NCI-H2196 treated with DMSO at 0.1 percent for 48 hours (cell line): Measurements from ENCODE around the gene PIGM.

Experiments used
- DNase-seq: peaks from one replicate; lab custom pipeline; 2025; ENCODE audit not compliant: unreplicated experiment; lab: John Stamatoyannopoulos, UW

Gene PIGM

GRCh38 chr1:160031365-160032164, at the start of gene PIGM:
Gene PIGM (minus strand): TSS chr1:160031990. CDS start chr1:160031739, 251 bp downstream.
- DNase-seq: peak; percentile 95

GRCh38 chr1:160081261-160081936, 49.6 kb upstream of the PIGM start, which contains the start of gene KCNJ9:
Gene KCNJ9 (plus strand): TSS chr1:160081538. CDS start chr1:160084031, 2,493 bp downstream.
- DNase-seq: no peak

GRCh38 chr1:160080381-160081100, 48.8 kb upstream of the PIGM start:
- DNase-seq: no peak

GRCh38 chr1:160079448-160079847, 47.7 kb upstream of the PIGM start:
- DNase-seq: no peak

DNA sequence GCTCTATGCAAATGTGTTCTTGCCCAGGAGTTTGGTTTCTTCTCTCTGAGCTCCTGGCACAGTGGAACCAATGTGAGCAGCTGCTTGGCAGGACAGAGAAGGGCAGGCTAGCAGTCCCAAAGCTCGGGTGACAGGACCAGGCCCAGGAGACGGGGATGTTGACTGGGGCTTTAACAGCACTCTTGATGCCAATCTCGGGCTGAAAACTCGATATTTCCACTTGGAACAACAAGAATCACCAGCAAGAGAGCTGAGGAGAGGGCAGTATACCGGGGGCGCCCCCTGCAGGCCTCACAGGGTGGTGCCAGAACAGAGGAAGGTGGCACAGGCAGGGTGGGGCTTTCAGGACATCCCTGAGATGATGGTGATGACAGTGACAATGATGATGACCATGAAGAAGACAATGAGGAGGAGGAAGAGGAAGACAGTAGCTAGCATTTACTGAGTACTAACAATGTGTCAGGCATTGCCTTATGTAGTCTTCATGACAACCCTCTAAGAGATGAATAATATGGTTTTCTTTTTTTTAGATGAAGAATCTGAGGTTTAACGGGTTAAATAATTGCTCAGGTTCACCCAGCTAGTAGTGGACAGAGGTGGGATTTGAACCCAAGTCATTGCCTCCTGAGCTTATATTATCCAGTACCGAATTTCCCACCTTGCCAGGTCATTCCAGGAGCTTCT, 46.9 kb upstream of the PIGM start:
- DNase-seq: no peak

- no peak for DNase-seq
Observed at GRCh38 chr1:160077486-160077885, 45.7 kb upstream of the PIGM start.

- DNase-seq: no peak
Observed at GRCh38 chr1:160076295-160076694, 44.5 kb upstream of the PIGM start.

GRCh38 chr1:160075836-160076235, 44.0 kb upstream of the PIGM start:
- no peak for DNase-seq

DNA sequence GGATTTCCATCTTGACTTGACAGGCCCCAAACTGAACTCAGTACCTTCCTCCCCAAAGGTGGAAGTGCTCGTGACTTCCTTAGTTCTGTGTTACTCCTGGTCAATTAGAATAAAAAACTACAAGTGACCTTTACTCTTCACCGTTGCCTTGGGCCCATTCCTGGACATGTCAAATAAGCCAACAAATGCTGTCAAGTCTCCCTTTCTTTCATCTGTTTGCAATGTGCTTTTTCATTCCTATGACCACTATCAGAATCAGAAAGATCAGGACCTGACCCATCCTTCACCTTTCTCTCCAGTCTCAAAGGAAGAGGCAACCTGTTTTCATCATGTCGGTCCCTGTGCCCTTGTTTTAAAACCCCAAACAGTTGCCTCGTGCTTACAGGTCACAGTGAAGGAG, 43.1 kb upstream of the PIGM start:
- DNase-seq: no peak

- DNase-seq: no peak
Observed at GRCh38 chr1:160071289-160071688, 39.5 kb upstream of the PIGM start.

DNA sequence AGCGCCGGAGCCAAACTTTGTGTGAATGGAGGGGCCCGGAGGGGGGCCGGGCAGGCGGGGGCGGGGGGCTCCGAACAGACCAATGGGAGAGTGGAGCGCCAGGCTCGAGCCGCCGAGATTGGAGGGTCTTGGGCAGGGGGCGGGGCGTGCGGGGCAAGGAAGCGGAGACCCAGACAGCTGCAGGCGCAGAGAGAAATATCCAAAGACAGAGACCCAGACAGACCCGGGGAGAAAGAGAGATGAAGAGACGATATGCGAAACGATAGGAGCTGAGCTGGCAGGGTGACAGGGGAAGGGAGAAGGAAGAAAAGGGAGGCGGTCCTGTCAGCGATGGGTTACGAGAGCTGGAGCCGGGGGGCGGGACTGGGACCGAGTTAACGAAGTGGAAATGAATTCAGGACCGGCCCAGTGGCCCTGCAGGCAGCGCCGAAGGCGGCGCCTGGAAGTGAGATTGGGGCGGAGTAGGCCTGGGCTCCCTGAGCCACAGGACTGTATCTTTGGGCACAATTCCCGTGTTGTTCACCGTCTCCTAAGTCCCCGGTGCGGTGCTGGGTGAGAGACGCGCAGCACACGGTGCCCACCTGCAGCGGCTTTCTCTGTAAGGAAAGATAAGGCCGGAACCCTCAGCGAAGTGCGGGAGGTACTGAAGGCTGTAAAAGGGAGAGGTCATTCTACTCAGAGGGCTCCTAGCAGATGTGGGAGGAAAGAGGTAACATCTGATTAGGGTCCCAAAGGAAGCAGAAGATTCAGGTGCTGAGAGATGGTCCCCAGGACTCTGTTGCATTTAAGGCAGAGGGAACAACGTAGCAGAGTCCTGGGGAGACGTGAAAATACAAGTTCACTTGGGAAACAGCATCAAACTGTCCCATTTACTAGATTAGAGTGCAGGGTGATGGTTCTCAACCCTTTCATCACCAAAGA, 38.7 kb upstream of the PIGM start:
- DNase-seq: peak; percentile 53

DNA sequence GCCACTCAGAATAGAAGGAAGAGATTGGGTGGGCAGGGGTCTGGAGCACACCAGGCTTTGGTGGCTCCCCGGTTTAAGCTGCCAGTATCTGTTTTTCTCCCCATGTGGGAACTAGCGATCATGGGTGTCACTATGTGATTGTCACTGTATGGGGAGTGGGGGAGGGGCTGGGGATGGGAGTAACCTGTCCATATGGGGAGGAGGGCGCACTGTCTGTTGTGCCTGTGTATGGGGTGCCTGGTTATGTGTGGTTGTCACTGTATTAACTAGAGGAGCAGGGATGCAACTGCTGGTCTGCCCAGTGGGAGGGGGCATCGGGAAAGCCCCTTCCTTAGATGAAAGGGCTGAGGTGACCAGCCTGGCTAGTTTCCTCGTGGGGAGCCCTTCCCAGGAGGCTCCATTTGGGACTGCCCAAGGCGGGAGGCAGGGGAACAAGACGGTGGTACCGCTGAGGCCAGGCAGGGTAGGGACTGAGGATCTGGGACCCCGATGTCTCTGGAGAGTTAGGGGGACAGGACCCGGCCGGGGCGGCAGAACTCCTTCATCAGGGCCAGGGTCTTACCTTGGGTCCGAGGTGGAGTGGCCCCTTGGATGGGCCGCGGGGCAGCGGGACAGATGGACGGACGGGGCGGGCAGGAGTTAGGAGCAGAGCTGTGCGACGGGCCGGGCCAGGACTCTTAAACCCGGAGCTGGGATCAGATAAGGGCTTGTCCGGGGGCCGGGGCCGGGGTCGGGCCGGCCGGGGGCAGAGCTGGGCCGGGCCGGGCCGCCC, 37.9 kb upstream of the PIGM start, which contains the start of gene KCNJ10:
TSS of gene KCNJ10 (minus strand) at position 701 of the 772 bp plus-strand sequence. CDS start 27,628 bp downstream, outside the sequence.
- no peak for DNase-seq

DNA sequence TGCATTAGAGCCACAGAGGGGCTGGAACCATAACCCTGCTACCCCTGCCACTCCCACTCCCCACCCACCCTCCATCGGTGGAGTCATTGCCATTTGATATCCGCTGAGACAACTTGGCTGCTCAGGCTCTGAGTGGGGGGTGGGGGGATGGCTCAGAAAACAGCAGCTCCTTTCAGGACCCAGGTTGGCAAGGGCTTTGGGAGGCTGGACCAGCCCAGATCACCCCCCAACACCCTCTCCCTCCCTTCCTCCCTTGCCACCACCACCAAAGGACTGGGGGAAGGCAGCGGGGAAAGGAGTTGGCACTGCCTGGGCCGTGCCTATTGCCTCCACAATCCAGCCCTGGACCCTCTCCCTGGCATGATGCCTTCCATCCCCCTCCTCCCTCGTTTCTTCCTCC, 36.4 kb upstream of the PIGM start:
- no peak for DNase-seq

GRCh38 chr1:160066829-160067745, 35.3 kb upstream of the PIGM start:
- no peak for DNase-seq

DNA sequence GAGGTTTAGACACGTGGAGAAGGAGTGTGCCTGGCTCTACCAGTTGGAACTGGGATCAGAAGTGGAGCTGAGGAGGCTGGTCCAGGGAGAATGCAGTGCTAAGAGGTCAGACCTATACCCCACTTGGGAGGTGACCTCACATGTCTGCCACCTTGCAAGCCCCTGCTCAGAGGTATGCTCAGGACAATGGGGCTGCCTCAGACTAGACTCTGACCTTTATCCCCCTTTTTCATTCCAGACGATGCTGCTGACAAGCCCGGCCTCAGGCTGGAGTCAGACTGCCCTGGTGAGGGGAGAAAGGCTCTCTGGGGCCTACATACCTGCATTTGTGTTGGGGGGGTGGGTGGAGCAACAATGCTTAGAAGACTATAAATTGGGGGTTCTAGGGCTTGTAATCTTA, 33.0 kb upstream of the PIGM start:
- DNase-seq: no peak

DNA sequence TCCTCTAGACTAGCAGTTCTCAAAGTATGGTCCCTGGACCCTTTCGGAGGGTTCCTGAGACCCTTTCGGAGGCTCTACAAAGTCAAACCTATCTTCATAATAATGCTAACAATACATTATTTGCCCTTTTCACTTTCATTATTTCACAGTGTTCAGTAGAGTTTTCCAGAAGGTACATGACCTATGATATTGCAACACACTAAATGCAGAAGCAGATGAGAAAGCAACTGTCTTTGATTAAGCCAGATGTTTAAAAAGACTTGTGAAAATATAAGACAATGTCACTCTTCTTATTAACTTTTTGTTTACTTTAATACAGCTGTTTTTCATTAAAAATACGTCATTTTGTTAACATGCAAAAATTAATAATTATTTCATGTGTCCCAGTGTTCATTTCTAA, 32.4 kb upstream of the PIGM start:
- DNase-seq: no peak

- no peak for DNase-seq
Observed at GRCh38 chr1:160063176-160063575, 31.4 kb upstream of the PIGM start.

DNA sequence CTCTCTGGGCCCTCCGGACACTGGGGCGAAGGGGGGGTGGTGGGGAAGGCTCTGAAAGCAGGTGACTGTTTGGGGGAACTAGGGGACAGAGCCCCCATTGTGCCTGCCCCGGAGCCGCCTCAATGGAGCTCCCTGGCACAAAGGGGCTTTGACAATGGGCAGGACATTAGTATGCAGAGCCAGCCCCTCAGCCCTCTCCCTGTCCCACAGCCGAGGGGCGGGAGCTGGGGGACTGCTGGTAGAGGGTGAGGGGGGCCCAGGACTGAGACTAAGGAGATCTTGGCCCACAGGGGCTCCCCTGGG, 30.4 kb upstream of the PIGM start:
- DNase-seq: no peak
